GM21447 (cell line): Measurements from ENCODE around the gene RAET1E.

Source experiments
- ATAC-seq: cut with Tn5 transposase; IDR thresholded peaks from one replicate; pipeline ENCODE4 v1.9.1; 2021; ENCODE audit not compliant: unreplicated experiment

The RAET1E gene

DNA sequence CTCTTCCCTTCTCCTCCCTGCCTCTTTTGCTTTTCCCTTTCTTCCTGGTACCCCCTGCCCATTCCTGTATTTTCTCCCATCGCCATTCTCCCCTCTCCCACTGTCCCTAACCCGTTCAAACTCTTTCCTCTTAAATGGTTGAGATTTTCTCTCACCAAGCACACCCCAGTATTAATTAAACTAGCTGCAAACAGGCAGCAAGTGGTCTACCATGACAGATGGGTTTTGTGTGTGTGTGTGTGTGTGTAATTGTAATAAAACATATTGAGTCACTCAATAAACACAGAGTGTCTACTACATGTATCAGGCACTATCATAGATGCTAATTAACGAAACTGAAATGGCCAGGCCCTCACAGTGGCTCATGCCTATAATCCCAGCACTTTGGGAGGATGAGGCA is 6.7 kb downstream of the RAET1E start:
- ATAC-seq, result no peak

GRCh38 chr6:149890629-149891045 is 7.3 kb downstream of the RAET1E start:
- no peak for ATAC-seq

DNA sequence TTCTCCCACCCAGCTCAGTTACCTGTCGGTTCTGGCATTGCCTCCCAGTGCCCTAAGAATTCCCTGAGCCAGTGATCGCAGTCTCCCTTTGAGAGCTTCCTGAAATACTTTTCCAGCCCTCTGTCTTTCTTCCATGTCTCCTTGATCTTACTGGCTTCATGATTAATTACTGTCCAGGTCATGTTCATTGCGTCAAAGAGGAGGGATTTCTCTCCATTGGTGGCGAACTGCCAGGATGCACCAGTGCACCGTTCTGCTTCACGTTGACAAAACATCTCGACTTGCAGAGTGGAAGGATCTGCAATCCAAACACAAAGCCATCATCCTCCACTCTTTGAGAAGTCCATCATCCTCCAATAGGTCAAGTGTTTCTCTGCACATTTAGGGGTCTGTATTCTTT is 8.6 kb downstream of the RAET1E start:
- no peak for ATAC-seq

DNA sequence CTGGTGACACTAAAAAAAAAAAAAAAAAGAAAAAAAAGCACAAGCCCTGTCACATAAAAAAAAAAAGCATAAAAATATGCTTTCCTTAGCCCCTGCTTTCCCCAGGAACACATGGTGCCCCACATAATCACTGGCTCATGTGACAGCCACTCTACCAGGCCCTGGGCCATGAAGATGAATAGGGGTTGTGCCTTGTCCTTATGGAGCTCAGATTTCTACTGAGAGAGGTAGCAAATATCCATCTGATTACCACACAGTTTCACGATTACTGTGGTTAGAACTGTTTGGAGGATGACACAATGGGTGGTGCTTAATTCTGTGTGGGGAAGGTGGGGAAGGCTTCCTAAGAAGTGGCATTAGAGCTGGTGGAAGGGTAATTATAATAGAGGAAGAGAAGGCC is 9.3 kb downstream of the RAET1E start:
- ATAC-seq, result no peak

DNA sequence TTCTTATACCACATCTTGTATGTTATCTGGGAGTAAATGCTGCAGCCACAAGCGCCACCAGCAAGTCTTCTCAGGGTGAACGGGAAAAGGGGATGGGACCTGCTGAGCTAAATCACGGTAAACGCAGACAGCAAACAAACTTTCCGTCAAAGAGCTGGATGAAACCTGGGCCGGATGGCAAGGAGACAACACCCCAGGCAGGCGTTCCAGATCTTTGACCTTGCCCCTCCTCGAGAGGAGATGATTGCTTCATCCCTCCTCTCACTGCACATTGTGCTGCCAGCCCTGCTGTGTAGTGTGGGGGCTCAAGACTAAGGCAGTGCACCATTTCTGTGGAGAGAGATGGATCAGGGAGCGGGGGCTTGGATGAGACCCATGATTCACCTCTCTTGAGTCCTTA is 9.8 kb downstream of the RAET1E start:
- ATAC-seq, result no peak

GRCh38 chr6:149887343-149887742 is 10.6 kb downstream of the RAET1E start:
- ATAC-seq, result no peak

DNA sequence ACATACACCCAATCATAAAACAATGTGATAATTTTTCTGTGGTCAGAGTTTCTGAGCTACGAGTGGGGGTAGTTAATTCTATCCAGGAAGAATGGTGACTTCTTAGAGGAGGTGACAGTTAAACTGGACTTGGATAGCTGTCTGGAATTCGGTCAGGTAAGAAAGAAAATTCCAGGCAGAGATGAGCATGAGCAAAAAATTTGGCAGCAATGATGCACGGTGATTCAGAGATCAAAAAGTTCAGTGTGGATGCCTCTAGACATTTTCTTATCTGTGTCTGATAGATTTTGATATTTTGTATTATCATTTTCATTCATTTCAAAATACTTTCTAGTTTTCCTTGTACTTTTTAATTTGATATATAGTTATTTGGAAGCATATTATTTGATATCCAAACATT is 12.0 kb downstream of the RAET1E start:
- no peak for ATAC-seq

GRCh38 chr6:149884617-149885016 is 13.3 kb downstream of the RAET1E start:
- ATAC-seq, result no peak

DNA sequence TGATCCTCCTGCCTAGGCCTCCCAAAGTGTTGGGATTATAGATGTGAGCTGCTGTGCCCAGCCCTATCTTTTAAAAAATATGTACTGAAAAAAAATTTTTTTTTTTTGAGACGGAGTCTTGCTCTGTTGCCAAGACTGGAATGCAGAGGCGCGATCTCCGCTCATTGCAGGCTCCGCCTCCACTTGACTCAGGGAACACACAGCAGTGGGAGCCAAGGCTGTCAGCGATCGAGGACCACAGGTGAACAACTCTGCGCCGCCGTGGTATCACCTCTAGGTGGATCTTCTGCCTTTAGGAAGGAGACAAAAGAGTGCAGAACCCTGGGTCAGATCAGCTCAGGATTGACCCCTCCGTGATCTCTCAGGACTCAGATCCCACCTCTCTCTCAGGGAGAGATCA is 13.7 kb downstream of the RAET1E start:
- ATAC-seq, result no peak

DNA sequence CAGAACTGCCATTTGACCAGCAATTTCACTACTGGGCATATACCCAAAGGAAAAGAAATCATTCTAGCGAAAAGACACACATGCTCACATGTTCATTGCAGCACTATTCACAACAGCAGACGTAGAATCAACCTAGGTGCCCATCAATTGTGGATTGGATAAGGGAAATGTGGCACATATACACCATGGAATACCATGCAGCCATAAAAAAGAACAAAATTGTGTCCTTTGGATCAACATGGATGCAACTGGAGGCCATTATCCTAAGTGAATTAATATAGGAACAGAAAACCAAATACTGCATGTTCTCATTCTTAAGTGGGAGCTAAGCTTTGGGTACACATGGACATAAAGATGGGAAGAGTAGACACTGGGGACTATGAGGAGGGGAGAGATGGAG is 16.1 kb downstream of the RAET1E start:
- no peak for ATAC-seq

GRCh38 chr6:149881066-149881766 is 16.7 kb downstream of the RAET1E start:
- ATAC-seq, result no peak

DNA sequence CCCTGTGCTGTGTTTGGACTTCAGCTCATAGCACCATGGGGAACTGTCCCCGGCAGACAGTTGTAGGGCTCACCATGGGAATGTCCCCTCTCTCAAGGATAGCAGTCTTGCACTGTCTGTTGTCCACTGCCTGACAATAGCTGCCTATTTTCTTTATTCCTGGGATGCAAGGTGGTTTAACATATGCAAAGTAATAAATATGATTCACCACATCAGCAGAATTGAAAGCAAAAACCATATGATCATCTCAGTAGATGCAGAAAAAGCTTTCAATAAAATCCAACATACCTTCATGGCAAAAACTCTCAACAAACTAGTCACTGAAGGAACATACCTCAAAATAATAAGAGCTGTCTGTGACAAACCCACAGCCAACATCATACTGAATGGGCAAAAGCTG is 20.3 kb downstream of the RAET1E start:
- no peak for ATAC-seq

GRCh38 chr6:149876241-149876933 is 21.5 kb downstream of the RAET1E start:
- ATAC-seq, result no peak

DNA sequence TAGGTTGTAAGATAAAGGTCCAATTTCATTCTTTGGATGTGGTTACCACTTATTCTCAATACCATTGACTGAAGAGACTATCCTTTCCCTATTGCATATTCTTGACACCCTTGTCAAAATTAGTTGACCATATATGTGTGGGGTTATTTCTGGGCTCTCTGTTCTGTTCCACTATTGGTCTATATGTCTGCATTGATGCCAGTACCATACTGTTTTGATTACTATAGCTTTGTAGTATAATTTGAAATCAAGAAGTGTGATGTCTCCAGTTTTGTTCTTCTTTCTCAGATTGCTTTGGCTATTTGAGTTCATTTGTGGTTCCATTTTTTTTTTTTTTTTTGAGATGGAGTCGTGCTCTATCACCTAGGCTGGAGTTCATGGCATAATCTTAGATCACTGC is 25.7 kb downstream of the RAET1E start:
- ATAC-seq, result no peak

- ATAC-seq, result no peak
Observed at GRCh38 chr6:149871182-149871581, 26.7 kb downstream of the RAET1E start.

DNA sequence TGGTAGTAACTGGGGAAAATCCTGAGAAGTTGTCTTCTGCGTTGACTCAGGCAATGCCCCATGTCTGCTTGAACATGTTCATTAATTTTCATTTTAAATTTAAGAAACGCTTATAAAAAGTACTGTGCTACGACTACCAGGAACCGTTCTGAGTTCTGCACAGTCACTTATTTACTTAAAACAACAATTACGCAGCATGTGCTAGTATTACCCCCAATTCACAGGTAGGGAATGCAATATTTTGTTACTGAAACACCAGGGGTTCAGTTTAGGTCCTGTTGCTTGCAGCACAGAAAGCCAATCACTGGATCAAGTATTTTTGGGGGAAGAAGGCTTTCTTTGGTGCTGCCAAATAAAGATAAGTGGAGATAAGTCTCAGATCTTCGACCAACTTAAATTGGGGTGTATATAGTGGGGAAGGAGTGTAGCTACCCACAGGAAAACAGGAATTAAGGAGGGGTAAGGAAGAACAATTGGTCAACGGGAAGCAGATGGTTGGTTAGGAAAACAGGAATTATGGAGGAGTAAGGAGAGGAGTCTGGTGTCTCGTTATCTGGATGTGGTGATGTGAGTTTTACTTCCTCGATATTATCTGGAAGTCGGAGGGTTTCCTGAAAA is 28.5 kb downstream of the RAET1E start:
- ATAC-seq, result no peak

GRCh38 chr6:149867876-149868640 is 29.9 kb downstream of the RAET1E start:
- ATAC-seq, result no peak

- ATAC-seq, result no peak
Observed at GRCh38 chr6:149864578-149865535, 33.1 kb downstream of the RAET1E start.

GRCh38 chr6:149863698-149864577 is 34.0 kb downstream of the RAET1E start, which contains the start of gene LRP11:
TSS of gene LRP11 (minus strand) at chr6:149864359. CDS start at chr6:149864020, 339 bp downstream.
- ATAC-seq, result peak; percentile 81
